IMR-90 (cell line): Measurements from ENCODE around the gene CCDC33. TPM values are rescaled to one million over a fixed set of nuclear protein-coding genes. Genes with fewer than 3 reads are reported as not detected.

Experiments
- ATAC-seq: fragments of 200-7000 bp; cut with Tn5 transposase; 2 replicates; pipeline ENCODE4 v1.9.1; 2020; ENCODE audit warnings: low read depth, mild to moderate bottlenecking, moderate library complexity
- BruUV-seq: library from RNA; stranded (reverse); fragments of 400-500 nt; replicated peaks from 2 replicates; lab custom pipeline; 2021; lab: Mats Ljungman, UMichigan
- CTCF ChIA-PET: fragments of 300-600 bp; formaldehyde crosslinking; extraction: SDS; loops from one replicate; lab custom pipeline; 2021; ENCODE audit warnings: antibody characterized with exemption; lab: Yijun Ruan, JAX
- POLR2A ChIA-PET: fragments of 300-600 bp; sonication (Branson Sonifier 250); formaldehyde crosslinking; loops from one replicate; lab custom pipeline; 2022; ENCODE audit warnings: antibody characterized with exemption; ENCODE audit not compliant: unreplicated experiment; lab: Charles Lee
- DNase-seq: peaks from one replicate; pipeline ENCODE4 v3.0.0; 2013
- H2AFZ ChIP-seq: replicated peaks from 2 replicates; pipeline ENCODE3; 2013; ENCODE audit warnings: low read length, mild to moderate bottlenecking; ENCODE audit not compliant: poor library complexity
- H2AK5ac ChIP-seq: 2 replicates; pipeline ENCODE4 v1.6.1; 2013; ENCODE audit warnings: low read depth, low read length, inconsistent platforms
- H2AK9ac ChIP-seq: replicated peaks from 2 replicates; pipeline ENCODE3; 2013; ENCODE audit warnings: mild to moderate bottlenecking, low read depth, low read length, moderate library complexity; ENCODE audit not compliant: poor library complexity
- H2BK120ac ChIP-seq: 2 replicates; pipeline ENCODE4 v1.6.1; 2013; ENCODE audit warnings: low read depth, low read length, inconsistent platforms
- H2BK15ac ChIP-seq: 3 replicates; pipeline ENCODE4 v1.6.1; 2013; ENCODE audit warnings: low read depth, low read length, inconsistent platforms
- H2BK20ac ChIP-seq: 2 replicates; pipeline ENCODE4 v1.6.1; 2013; ENCODE audit warnings: low read depth, mild to moderate bottlenecking, inconsistent platforms, low read length, moderate library complexity
- H2BK5ac ChIP-seq: 2 replicates; pipeline ENCODE4 v1.6.1; 2013; ENCODE audit warnings: mild to moderate bottlenecking, low read depth, low read length, inconsistent platforms; ENCODE audit not compliant: poor library complexity, severe bottlenecking
- H3K14ac ChIP-seq: replicated peaks from 2 replicates; pipeline ENCODE4 v1.6.1; 2013; ENCODE audit warnings: low read depth, low read length, inconsistent platforms
- H3K18ac ChIP-seq: 2 replicates; pipeline ENCODE4 v1.6.1; 2013; ENCODE audit warnings: low read depth, low read length, control low read depth
- H3K23ac ChIP-seq: 2 replicates; pipeline ENCODE4 v1.6.1; 2013; ENCODE audit warnings: low read depth, low read length, inconsistent platforms
- H3K27ac ChIP-seq: 2 replicates; pipeline ENCODE4 v1.5.1; 2013; ENCODE audit warnings: mild to moderate bottlenecking, control low read depth, low read length; ENCODE audit not compliant: insufficient read depth
- H3K27me3 ChIP-seq: 2 replicates; pipeline ENCODE4 v1.6.1; 2013; ENCODE audit warnings: low read length; ENCODE audit not compliant: control insufficient read depth, insufficient read depth
- H3K36me3 ChIP-seq: 2 replicates; pipeline ENCODE4 v1.6.1; 2013; ENCODE audit warnings: low read length, mixed read lengths; ENCODE audit not compliant: control insufficient read depth, insufficient read depth
- H3K4ac ChIP-seq: 2 replicates; pipeline ENCODE4 v1.6.1; 2013; ENCODE audit warnings: low read depth, low read length, inconsistent platforms
- H3K4me1 ChIP-seq: 2 replicates; pipeline ENCODE4 v1.6.1; 2013; ENCODE audit warnings: low read length, mixed read lengths; ENCODE audit not compliant: control insufficient read depth, insufficient read depth
- H3K4me2 ChIP-seq: 2 replicates; pipeline ENCODE4 v1.6.1; 2013; ENCODE audit warnings: low read depth, mild to moderate bottlenecking, control low read depth, low read length, moderate library complexity
- H3K4me3 ChIP-seq: 2 replicates; pipeline ENCODE4 v1.5.1; 2013; ENCODE audit warnings: low read depth, mild to moderate bottlenecking, control low read depth, low read length, moderate library complexity; ENCODE audit not compliant: insufficient read depth
- H3K56ac ChIP-seq: 2 replicates; pipeline ENCODE4 v1.6.1; 2013; ENCODE audit warnings: low read length, inconsistent platforms; ENCODE audit not compliant: insufficient read depth; ENCODE audit errors: extremely low read depth
- H3K79me1 ChIP-seq, 2 experiments: 2 replicates each; pipeline ENCODE4 v1.6.1; 2013; ENCODE audit warnings: low read length in 2 of 2, inconsistent platforms in 1 of 2, low read depth in 1 of 2
- H3K9ac ChIP-seq: 2 replicates; pipeline ENCODE4 v1.6.1; 2013; ENCODE audit warnings: low read depth, low read length, control low read depth
- H3K9me1 ChIP-seq: 2 replicates; pipeline ENCODE4 v1.6.1; 2013; ENCODE audit warnings: low read length, inconsistent platforms; ENCODE audit not compliant: insufficient read depth
- H3K9me3 ChIP-seq: 2 replicates; pipeline ENCODE4 v1.6.1; 2013; ENCODE audit warnings: low read length; ENCODE audit not compliant: control insufficient read depth, insufficient read depth
- H4K20me1 ChIP-seq: 2 replicates; pipeline ENCODE4 v1.6.1; 2013; ENCODE audit warnings: low read length, inconsistent platforms; ENCODE audit not compliant: insufficient read depth
- H4K5ac ChIP-seq: 2 replicates; pipeline ENCODE4 v1.6.1; 2013; ENCODE audit warnings: mild to moderate bottlenecking, low read depth, low read length, control low read depth
- H4K8ac ChIP-seq, 2 experiments: 2 replicates each; pipeline ENCODE4 v1.6.1; 2013; ENCODE audit warnings: low read depth in 2 of 2, low read length in 2 of 2, control low read depth in 1 of 2, inconsistent platforms in 1 of 2
- H4K91ac ChIP-seq: 2 replicates; pipeline ENCODE4 v1.6.1; 2013; ENCODE audit warnings: low read depth, low read length, inconsistent platforms; ENCODE audit not compliant: insufficient read depth
- BHLHE40 ChIP-seq: fragments of 150-350 bp; IDR thresholded peaks from 2 replicates; pipeline ENCODE4 v1.6.1; 2016; ENCODE audit warnings: mild to moderate bottlenecking, low read depth, low read length
- CEBPB ChIP-seq: IDR thresholded peaks from 2 replicates; pipeline ENCODE4 v1.6.1; 2012; ENCODE audit warnings: low read depth, low read length, improper control_type of control experiment
- MAFK ChIP-seq: IDR thresholded peaks from 2 replicates; pipeline ENCODE4 v1.6.1; 2012; ENCODE audit warnings: low read depth, low read length, improper control_type of control experiment
- MAZ ChIP-seq: IDR thresholded peaks from 2 replicates; pipeline ENCODE4 v1.6.1; 2012; ENCODE audit warnings: low read depth, mild to moderate bottlenecking, low read length, improper control_type of control experiment, moderate library complexity, borderline replicate concordance
- MXI1 ChIP-seq: IDR thresholded peaks from 2 replicates; pipeline ENCODE4 v1.6.1; 2012; ENCODE audit warnings: low read depth, mild to moderate bottlenecking, low read length, moderate library complexity, borderline replicate concordance
- POLR2A ChIP-seq: IDR thresholded peaks from 2 replicates; pipeline ENCODE4 v1.6.1; 2012; ENCODE audit warnings: mild to moderate bottlenecking, low read depth, low read length
- RAD21 ChIP-seq: IDR thresholded peaks from 2 replicates; pipeline ENCODE4 v1.6.1; 2012; ENCODE audit warnings: low read length, improper control_type of control experiment
- RCOR1 ChIP-seq: IDR thresholded peaks from 2 replicates; pipeline ENCODE4 v1.6.1; 2012; ENCODE audit warnings: mild to moderate bottlenecking, low read length, improper control_type of control experiment; ENCODE audit not compliant: insufficient replicate concordance
- RFX5 ChIP-seq: IDR thresholded peaks from 2 replicates; pipeline ENCODE4 v1.8.0; 2012; ENCODE audit warnings: low read depth, mild to moderate bottlenecking, low read length, moderate library complexity
- SMC3 ChIP-seq: fragments of 150-350 bp; IDR thresholded peaks from 2 replicates; pipeline ENCODE4 v1.6.1; 2016; ENCODE audit warnings: low read depth, mild to moderate bottlenecking, antibody characterized with exemption, low read length, moderate library complexity
- WGBS, 2 experiments: methylation state at CpG; one replicate each; pipeline versions ENCODE4 v1.1.5 to v1.1.7; 2013; ENCODE audit warnings: missing lambda C conversion rate in 2 of 2; ENCODE audit not compliant: insufficient read length in 1 of 2; ENCODE audit errors: extremely low coverage in 2 of 2; 5-methylcytosine and 5-hydroxymethylcytosine counted together
- dilution Hi-C: fragments of 300-500 bp; cut with HindIII; formaldehyde crosslinking; loops from one replicate; pipeline ENCODE4 v1.14.3; 2018; ENCODE audit warnings: low sequenced_read_pairs; ENCODE audit not compliant: unreplicated experiment
- in situ Hi-C: fragments of 300-500 bp; cut with MboI; formaldehyde crosslinking; loops from 3 replicates; pipeline ENCODE4 v1.14.3; 2019; ENCODE audit warnings: low sequenced_read_pairs, inconsistent platforms, mixed read lengths
- intact Hi-C: fragments of 100-400 bp; cut with micrococcal nuclease; formaldehyde crosslinking; loops from 2 replicates; pipeline ENCODE4 v1.10.0; 2022
- polyA plus RNA-seq, 3 experiments: library from polyadenylated mRNA; depleted of rRNA; stranded (reverse); fragments of >200 nt; gene quantifications; 2 replicates each; pipeline ENCODE4 v1.2.3, GENCODE V29; 2012; ENCODE audit warnings: low replicate concordance in 1 of 3
- total RNA-seq: library from RNA; depleted of rRNA; stranded (reverse); fragments of >200 nt; gene quantifications from 2 replicates; pipeline ENCODE4 v1.2.3, GENCODE V29; 2012
- TF ChIP-seq, protein P1 (sequence below): fragments of 150-350 bp; IDR thresholded peaks from 2 replicates; pipeline ENCODE4 v1.6.1; 2016; ENCODE audit warnings: low read depth, mild to moderate bottlenecking, low read length, moderate library complexity, borderline replicate concordance
- TF ChIP-seq, protein P2 (sequence below): conservative IDR thresholded peaks from 2 replicates; pipeline ENCODE4 v1.5.1; 2012; ENCODE audit warnings: mild to moderate bottlenecking, low read depth, low read length, improper control_type of control experiment
- TF ChIP-seq, protein P3 (sequence below): fragments of 150-350 bp; IDR thresholded peaks from 2 replicates; pipeline ENCODE4 v1.6.1; 2017; ENCODE audit warnings: mild to moderate bottlenecking, antibody characterized with exemption, low read length, low read depth

The CCDC33 gene
- total and polyA plus RNA-seq, 2 of the 4 experiments (the other 2 are of a cell fraction): not detected

DNA sequence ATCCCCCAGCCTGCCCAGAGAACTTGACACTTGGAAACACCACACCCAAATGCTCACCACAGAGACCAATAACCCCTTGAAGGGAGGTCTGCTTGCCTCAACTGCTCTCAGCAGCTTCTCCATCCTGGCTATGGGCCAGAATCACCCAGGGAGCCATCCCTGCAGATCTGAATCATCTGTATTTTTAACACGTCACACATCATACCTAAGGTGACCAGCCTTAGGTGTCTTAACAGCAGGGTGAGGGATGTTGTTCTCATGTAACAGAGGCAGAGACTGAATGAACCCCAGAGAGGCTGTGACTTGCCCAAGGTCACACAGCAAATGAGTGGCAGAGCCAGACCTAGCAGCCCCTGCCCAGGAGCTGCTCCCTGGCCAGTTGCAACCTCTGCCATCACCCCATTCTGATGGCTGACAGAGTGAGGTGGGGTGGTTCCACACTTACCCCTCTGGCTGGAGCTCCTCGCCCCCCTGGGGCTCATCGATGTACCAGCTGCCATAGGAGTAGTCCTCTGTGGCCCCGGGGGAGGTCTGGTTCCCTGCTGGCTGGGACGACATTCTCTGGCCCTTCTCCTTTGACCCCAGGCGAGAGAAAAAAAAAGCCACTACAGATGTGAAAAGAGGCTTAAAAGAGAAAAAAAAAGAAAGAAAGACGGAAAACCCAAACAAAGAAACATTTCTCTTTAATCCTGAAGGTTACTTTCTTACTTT is 34.3 kb upstream of the CCDC33 start:
- Histone ChIP-seq H2BK15ac (peak overlapping the region; percentile 61; the same call in 2 of the 3 replicates), H2BK20ac (peak overlapping the region; percentile 60; the same call in 1 of the 2 replicates), H3K27ac (no peak overlapping the region), H2AK5ac (peak overlapping the region; percentile 73; the same call in 1 of the 2 replicates), H3K4ac (0 out of 2 replicates have a peak overlapping the region, but pooled peaks have one; percentile 54), H4K91ac (no peak overlapping the region), H3K18ac (no peak overlapping the region), H3K36me3 (no peaks in the 10 kb centered on the region), H3K4me1 (peaks cover 18% of the 10 kb centered on the region), H3K79me1 (no peaks in the 10 kb centered on the region), H3K56ac (no peak overlapping the region), H4K20me1 (no peaks in the 10 kb centered on the region), H4K8ac (no peak overlapping the region), H4K5ac (no peak overlapping the region), H2AFZ (peak overlapping the region; percentile 33), H3K4me3 (no peak overlapping the region), H3K23ac (peak overlapping the region; percentile 46; the same call in 1 of the 2 replicates), H3K14ac (peak overlapping the region; percentile 39), H2AK9ac (no peak overlapping the region), H3K4me2 (no peak overlapping the region), H3K9me3 (no peaks in the 10 kb centered on the region), H3K9ac (no peak overlapping the region), H3K27me3 (peaks cover 9% of the 10 kb centered on the region), H2BK120ac (no peak overlapping the region), H2BK5ac (no peak overlapping the region), H3K9me1 (peaks cover 2% of the 10 kb centered on the region)
- POLR2A ChIA-PET: no interaction called here
- no TSS peak for BruUV-seq
- CTCF ChIA-PET: interaction anchor here (1.3 kb wide), 1 partner anchor 147 kb away, joined by 3 read pairs; no protein-coding TSS in a partner anchor
- WGBS, 2 experiments: no CpG with 5 or more reads among the region's 7 CpGs
- in situ Hi-C loops: no loop called here
- dilution Hi-C loops: no loop called here
- ATAC-seq: no peak
- no peak for DNase-seq
- intact Hi-C loops: no loop called here
- TF ChIP-seq POLR2A: no peak
- TF ChIP-seq, protein P1, sequence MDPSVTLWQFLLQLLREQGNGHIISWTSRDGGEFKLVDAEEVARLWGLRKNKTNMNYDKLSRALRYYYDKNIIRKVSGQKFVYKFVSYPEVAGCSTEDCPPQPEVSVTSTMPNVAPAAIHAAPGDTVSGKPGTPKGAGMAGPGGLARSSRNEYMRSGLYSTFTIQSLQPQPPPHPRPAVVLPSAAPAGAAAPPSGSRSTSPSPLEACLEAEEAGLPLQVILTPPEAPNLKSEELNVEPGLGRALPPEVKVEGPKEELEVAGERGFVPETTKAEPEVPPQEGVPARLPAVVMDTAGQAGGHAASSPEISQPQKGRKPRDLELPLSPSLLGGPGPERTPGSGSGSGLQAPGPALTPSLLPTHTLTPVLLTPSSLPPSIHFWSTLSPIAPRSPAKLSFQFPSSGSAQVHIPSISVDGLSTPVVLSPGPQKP: no peak
- no peak for TF ChIP-seq RFX5
- no peak for TF ChIP-seq MAZ
- TF ChIP-seq MAFK: no peak
- TF ChIP-seq SMC3: no peak
- no peak for TF ChIP-seq RAD21
- TF ChIP-seq, protein P2, sequence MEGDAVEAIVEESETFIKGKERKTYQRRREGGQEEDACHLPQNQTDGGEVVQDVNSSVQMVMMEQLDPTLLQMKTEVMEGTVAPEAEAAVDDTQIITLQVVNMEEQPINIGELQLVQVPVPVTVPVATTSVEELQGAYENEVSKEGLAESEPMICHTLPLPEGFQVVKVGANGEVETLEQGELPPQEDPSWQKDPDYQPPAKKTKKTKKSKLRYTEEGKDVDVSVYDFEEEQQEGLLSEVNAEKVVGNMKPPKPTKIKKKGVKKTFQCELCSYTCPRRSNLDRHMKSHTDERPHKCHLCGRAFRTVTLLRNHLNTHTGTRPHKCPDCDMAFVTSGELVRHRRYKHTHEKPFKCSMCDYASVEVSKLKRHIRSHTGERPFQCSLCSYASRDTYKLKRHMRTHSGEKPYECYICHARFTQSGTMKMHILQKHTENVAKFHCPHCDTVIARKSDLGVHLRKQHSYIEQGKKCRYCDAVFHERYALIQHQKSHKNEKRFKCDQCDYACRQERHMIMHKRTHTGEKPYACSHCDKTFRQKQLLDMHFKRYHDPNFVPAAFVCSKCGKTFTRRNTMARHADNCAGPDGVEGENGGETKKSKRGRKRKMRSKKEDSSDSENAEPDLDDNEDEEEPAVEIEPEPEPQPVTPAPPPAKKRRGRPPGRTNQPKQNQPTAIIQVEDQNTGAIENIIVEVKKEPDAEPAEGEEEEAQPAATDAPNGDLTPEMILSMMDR: no peak
- TF ChIP-seq, protein P3, sequence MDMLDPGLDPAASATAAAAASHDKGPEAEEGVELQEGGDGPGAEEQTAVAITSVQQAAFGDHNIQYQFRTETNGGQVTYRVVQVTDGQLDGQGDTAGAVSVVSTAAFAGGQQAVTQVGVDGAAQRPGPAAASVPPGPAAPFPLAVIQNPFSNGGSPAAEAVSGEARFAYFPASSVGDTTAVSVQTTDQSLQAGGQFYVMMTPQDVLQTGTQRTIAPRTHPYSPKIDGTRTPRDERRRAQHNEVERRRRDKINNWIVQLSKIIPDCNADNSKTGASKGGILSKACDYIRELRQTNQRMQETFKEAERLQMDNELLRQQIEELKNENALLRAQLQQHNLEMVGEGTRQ: no peak
- no peak for TF ChIP-seq MXI1
- no peak for TF ChIP-seq RCOR1
- TF ChIP-seq BHLHE40: no peak
- no peak for TF ChIP-seq CEBPB
